ENCODE results near the gene MAP2K5.

GRCh38 chr15:67531379-67531914, 11.1 kb upstream of the MAP2K5 start:
- TF ChIP-seq POLR2A (IDR thresholded peaks at IDR 0.05) = no peak
- no peak for TF ChIP-seq CTCF (IDR thresholded peaks at IDR 0.05)
- TF ChIP-seq POLR2AphosphoS5 (IDR thresholded peaks at IDR 0.05) = no peak
- no peak for TF ChIP-seq EP300 (IDR thresholded peaks at IDR 0.05)
